ENCODE data around the gene RASAL3.

The RASAL3 gene

GRCh38 chr19:15437355-15438123 lies 26.8 kb downstream of the RASAL3 start:
- H3K4me1 Mint-ChIP-seq (ENCODE audit: low read depth), result peaks cover 14% of the 10 kb centered on the region
- DNase-seq, result no peak
- H3K36me3 Mint-ChIP-seq (ENCODE audit: low read depth), result peaks cover 2% of the 10 kb centered on the region
- no peak overlapping the region for H3K27ac Mint-ChIP-seq
- no peak overlapping the region for H3K4me3 Mint-ChIP-seq
- no peaks in the 10 kb centered on the region for H3K27me3 Mint-ChIP-seq
- H3K9me3 Mint-ChIP-seq, result no peaks in the 10 kb centered on the region

- H3K27ac Mint-ChIP-seq, result no peak overlapping the region
- peaks cover 17% of the 10 kb centered on the region for H3K4me1 Mint-ChIP-seq (ENCODE audit: low read depth)
- no peaks in the 10 kb centered on the region for H3K27me3 Mint-ChIP-seq
- peaks cover 6% of the 10 kb centered on the region for H3K36me3 Mint-ChIP-seq (ENCODE audit: low read depth)
- H3K9me3 Mint-ChIP-seq, result no peaks in the 10 kb centered on the region
- no peak for DNase-seq
- no peak overlapping the region for H3K4me3 Mint-ChIP-seq
Observed at GRCh38 chr19:15436826-15437110, 27.6 kb downstream of the RASAL3 start.

DNA sequence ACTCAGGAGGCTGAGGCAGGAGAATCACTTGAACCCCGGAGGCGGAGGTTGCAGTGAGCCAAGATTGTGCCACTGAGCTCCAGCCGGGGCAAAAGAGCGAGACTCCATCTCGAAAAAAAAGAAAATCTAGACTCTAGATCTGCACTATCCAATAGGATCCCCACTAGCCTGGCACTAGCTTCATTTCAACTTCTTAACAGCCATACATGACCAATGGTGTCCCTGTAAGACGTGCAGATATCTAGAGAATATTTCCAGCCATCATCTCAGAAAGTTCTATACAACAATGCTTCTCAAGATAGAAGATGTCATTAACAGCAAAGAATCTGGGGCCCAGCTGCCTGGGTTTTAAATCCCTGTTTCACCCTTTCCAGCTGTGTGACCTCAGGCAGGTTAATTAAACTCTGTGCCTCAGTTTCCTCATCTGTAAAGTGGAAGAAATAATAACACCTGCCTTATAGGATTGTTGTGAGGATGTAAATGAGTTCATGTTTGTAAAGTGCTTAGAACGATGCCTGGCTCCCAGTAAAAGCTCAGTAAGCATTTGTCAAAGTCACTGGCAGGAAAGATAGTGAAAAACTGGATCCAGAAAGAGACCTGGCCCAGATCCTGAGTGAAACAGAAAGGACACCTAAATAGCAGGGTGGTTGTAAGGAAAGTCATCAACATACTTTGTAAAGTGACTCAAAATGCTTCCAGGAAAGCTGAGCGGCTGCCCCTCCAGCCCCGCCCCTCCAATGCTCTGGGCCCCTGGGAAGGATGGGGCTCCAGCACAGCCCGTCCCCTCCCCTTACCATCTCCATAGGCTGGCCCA lies 28.1 kb downstream of the RASAL3 start:
- Mint-ChIP-seq H3K36me3 (ENCODE audit: low read depth) (peaks cover 11% of the 10 kb centered on the region), H3K4me1 (ENCODE audit: low read depth) (peaks cover 22% of the 10 kb centered on the region), H3K4me3 (no peak overlapping the region), H3K27me3 (no peaks in the 10 kb centered on the region), H3K27ac (peak overlapping the region; percentile 56), H3K9me3 (no peaks in the 10 kb centered on the region)
- no peak for DNase-seq

- H3K4me3 Mint-ChIP-seq, result peak overlapping the region; percentile 83
- no peaks in the 10 kb centered on the region for H3K9me3 Mint-ChIP-seq
- no peak for DNase-seq
- peaks cover 37% of the 10 kb centered on the region for H3K4me1 Mint-ChIP-seq (ENCODE audit: low read depth)
- no peaks in the 10 kb centered on the region for H3K27me3 Mint-ChIP-seq
- peaks cover 34% of the 10 kb centered on the region for H3K36me3 Mint-ChIP-seq (ENCODE audit: low read depth)
- H3K27ac Mint-ChIP-seq, result peak overlapping the region; percentile 90
Observed at GRCh38 chr19:15433519-15434069, 30.8 kb downstream of the RASAL3 start.

- Mint-ChIP-seq H3K4me1 (ENCODE audit: low read depth) (peaks cover 37% of the 10 kb centered on the region), H3K27ac (peak overlapping the region; percentile 90), H3K4me3 (peak overlapping the region; percentile 83), H3K27me3 (no peaks in the 10 kb centered on the region), H3K36me3 (ENCODE audit: low read depth) (peaks cover 38% of the 10 kb centered on the region), H3K9me3 (no peaks in the 10 kb centered on the region)
- DNase-seq, result peak; percentile 95
Observed at GRCh38 chr19:15432629-15433518, 31.5 kb downstream of the RASAL3 start.

DNA sequence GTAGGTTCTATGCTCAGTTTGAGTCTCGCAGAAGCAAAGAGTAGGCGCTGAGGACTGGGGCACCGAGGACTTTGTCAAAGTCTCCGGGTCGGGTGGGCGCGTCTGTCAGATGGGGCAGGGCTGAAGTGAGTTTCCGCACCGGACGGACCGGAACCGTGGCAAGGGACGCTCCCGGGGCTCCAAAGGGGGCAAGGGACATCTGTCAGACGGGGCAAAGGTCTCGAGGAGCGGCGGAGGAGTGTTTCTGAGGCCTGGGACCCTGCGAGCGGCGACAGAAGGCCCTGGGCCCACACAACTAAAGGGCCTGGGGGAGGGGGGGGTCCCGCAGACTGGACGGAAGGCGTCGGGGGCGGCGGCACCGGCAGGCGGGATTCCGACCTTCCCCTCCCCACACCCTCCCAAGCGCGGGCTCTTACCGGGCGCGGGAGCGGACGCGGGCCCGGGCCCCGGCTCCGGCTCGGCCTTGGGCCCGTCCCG lies 32.3 kb downstream of the RASAL3 start:
- Mint-ChIP-seq H3K36me3 (ENCODE audit: low read depth) (peaks cover 45% of the 10 kb centered on the region), H3K4me1 (ENCODE audit: low read depth) (peaks cover 41% of the 10 kb centered on the region), H3K9me3 (no peaks in the 10 kb centered on the region), H3K27me3 (no peaks in the 10 kb centered on the region), H3K4me3 (peak overlapping the region; percentile 97), H3K27ac (peak overlapping the region; percentile 96)
- peak; percentile 63 for DNase-seq

DNA sequence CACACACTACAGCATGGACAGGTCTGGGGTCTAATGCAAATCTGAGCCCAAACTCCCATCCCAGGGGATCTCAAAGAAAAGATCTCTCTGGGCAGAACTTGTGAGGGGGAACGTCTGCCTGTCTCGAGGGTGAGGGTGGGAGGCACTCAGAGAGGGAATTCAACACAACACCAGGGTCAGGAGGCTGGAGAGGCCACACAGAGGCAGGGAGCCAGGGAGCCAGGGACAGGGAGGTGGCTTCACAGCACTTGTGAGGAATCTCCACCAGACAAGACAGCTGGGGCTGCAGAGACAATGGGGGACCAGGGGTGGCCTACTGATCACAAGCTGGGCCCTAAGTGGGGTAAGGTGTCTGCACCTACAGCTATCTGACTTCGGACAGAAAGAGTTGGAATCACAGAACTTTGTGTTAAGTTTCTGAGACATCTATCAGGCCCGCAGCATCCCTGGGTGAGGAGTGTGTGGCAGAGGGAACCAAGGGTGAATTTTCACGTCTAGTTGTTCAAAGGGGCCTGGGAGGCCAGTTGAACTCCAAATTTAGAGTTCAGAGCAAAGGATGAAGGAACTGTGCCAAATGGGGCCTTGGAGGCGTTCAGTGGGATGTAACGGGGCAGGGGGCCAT lies 32.8 kb downstream of the RASAL3 start:
- DNase-seq, result no peak
- Mint-ChIP-seq H3K9me3 (no peaks in the 10 kb centered on the region), H3K27ac (peak overlapping the region; percentile 96), H3K4me3 (peak overlapping the region; percentile 97), H3K4me1 (ENCODE audit: low read depth) (peaks cover 41% of the 10 kb centered on the region), H3K27me3 (no peaks in the 10 kb centered on the region), H3K36me3 (ENCODE audit: low read depth) (peaks cover 50% of the 10 kb centered on the region)

GRCh38 chr19:15430526-15431120 lies 33.7 kb downstream of the RASAL3 start:
- Mint-ChIP-seq H3K9me3 (no peaks in the 10 kb centered on the region), H3K27ac (peak overlapping the region; percentile 96), H3K27me3 (no peaks in the 10 kb centered on the region), H3K4me3 (peak overlapping the region; percentile 97), H3K4me1 (ENCODE audit: low read depth) (peaks cover 36% of the 10 kb centered on the region), H3K36me3 (ENCODE audit: low read depth) (peaks cover 57% of the 10 kb centered on the region)
- no peak for DNase-seq

DNA sequence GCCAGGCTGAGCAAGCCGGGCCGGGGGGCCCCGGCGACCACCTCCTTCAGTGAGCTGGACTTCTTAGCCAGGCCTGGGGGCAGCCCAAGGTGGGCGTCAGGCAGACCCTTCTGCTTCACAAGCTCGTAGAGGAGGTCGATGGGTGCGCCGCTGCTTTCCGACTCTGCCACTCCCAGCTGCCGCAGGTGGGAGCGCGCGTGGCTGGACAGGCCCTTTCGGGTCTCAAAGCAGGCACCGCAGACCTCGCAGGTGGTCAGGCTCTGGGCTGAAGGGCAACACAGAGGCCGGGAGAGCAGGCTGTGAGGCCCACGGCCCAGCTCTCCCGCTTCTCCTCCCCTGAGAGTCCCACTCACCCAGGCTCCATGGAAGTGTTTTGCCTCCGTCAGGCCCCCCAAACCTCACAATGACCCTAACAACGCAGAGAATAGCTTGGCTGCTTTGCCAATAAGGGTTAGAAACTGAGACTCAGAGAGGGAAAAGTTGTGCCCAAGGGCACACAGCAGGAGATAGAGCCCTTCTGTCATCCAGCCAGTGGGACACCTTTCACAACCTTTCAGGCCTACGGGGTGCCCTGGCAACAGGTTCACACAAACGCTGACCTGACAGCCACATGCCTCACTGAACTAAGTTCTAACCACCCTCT lies 34.4 kb downstream of the RASAL3 start:
- peaks cover 36% of the 10 kb centered on the region for H3K4me1 Mint-ChIP-seq (ENCODE audit: low read depth)
- H3K4me3 Mint-ChIP-seq, result peak overlapping the region; percentile 97
- peaks cover 62% of the 10 kb centered on the region for H3K36me3 Mint-ChIP-seq (ENCODE audit: low read depth)
- no peaks in the 10 kb centered on the region for H3K9me3 Mint-ChIP-seq
- H3K27me3 Mint-ChIP-seq, result no peaks in the 10 kb centered on the region
- no peak for DNase-seq
- H3K27ac Mint-ChIP-seq, result peak overlapping the region; percentile 96

GRCh38 chr19:15428956-15429824 lies 35.2 kb downstream of the RASAL3 start:
- peaks cover 66% of the 10 kb centered on the region for H3K36me3 Mint-ChIP-seq (ENCODE audit: low read depth)
- no peaks in the 10 kb centered on the region for H3K27me3 Mint-ChIP-seq
- H3K27ac Mint-ChIP-seq, result no peak overlapping the region
- DNase-seq, result no peak
- H3K4me3 Mint-ChIP-seq, result no peak overlapping the region
- H3K4me1 Mint-ChIP-seq (ENCODE audit: low read depth), result peaks cover 36% of the 10 kb centered on the region
- no peaks in the 10 kb centered on the region for H3K9me3 Mint-ChIP-seq

DNA sequence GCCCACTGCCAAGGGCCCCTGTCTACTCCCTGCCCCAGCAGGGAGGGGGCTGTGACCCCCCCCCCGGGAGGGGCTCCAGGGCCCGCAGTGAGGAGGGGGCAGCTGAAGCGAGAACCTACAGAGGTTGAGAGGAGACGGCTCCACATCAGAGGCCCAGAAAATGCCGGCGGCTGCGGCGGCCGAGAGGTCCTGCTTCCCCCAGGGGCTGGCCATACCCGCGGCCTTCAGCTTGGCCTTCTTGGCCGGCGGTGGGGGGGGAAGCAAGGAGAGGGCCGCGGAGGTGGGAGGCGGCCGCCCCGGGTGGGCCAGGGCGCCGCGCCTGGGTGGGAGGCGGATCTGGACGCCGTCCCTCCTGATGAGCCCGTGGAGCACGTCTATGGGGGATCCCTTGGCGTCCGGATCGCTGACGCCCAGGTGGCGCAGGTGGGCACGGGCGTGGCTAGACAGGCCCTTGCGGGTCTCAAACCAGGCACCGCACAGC lies 36.3 kb downstream of the RASAL3 start:
- no peak for DNase-seq
- Mint-ChIP-seq H3K36me3 (ENCODE audit: low read depth) (peaks cover 76% of the 10 kb centered on the region), H3K27me3 (no peaks in the 10 kb centered on the region), H3K9me3 (no peaks in the 10 kb centered on the region), H3K4me3 (no peak overlapping the region), H3K27ac (no peak overlapping the region), H3K4me1 (ENCODE audit: low read depth) (peaks cover 29% of the 10 kb centered on the region)

DNA sequence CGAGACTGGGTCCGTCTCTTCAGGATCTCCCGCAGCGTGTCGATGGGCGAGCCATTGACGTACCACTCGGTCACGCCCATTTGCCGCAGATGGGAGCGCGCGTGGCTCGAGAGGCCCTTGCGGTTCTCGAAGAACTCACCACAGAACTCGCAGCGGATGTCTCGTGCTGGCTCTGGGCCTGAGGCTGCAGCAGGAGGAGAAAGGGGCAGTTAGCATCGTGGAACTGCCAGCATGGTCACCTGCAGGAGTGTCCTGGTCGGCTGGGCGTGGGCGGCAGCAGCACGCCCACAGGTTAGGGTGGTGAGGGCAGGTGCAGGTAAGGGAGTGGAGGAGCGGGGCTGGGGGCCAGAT lies 37.0 kb downstream of the RASAL3 start:
- DNase-seq, result no peak
- Mint-ChIP-seq H3K4me1 (ENCODE audit: low read depth) (peaks cover 27% of the 10 kb centered on the region), H3K27ac (peak overlapping the region; percentile 64), H3K27me3 (no peaks in the 10 kb centered on the region), H3K4me3 (no peak overlapping the region), H3K9me3 (no peaks in the 10 kb centered on the region), H3K36me3 (ENCODE audit: low read depth) (peaks cover 82% of the 10 kb centered on the region)
